ENCODE results near the gene JUN.
"Not testable (repeated sequence)": the region's sequence is repeated elsewhere in the genome, so short reads cannot be mapped to it uniquely, and the experiment has no call there.

JUN gene

GRCh38 chr1:58808077-58808476, 24.2 kb upstream of the JUN start:
- no peak for DNase-seq (ENCODE audit: low read depth, low spot score)

GRCh38 chr1:58805716-58806571, 22.1 kb upstream of the JUN start:
- DNase-seq (ENCODE audit: low read depth, low spot score) = no peak

- DNase-seq (ENCODE audit: low read depth, low spot score) = no peak
These were observed 21.2 kb upstream of the JUN start for GRCh38 chr1:58804853-58805565.

- DNase-seq (ENCODE audit: low read depth, low spot score) = no peak
These were observed 20.0 kb upstream of the JUN start for GRCh38 chr1:58803858-58804257.

- DNase-seq (ENCODE audit: low read depth, low spot score) = no peak
These were observed 19.0 kb upstream of the JUN start for GRCh38 chr1:58802640-58803399.

- not testable (repeated sequence) for DNase-seq (ENCODE audit: low read depth, low spot score)
These were observed 17.4 kb upstream of the JUN start for GRCh38 chr1:58801286-58801685.

GRCh38 chr1:58799650-58800049, 15.8 kb upstream of the JUN start:
- no peak for DNase-seq (ENCODE audit: low read depth, low spot score)

- DNase-seq (ENCODE audit: low read depth, low spot score) = no peak
These were observed 15.1 kb upstream of the JUN start for GRCh38 chr1:58798910-58799442.

GRCh38 chr1:58796416-58796815, 12.6 kb upstream of the JUN start:
- no peak for DNase-seq (ENCODE audit: low read depth, low spot score)

- no peak for DNase-seq (ENCODE audit: low read depth, low spot score)
These were observed 10.7 kb upstream of the JUN start for GRCh38 chr1:58794585-58794984.

GRCh38 chr1:58792846-58793245, 9.0 kb upstream of the JUN start:
- DNase-seq (ENCODE audit: low read depth, low spot score) = no peak

GRCh38 chr1:58791106-58791505, 7.3 kb upstream of the JUN start:
- no peak for DNase-seq (ENCODE audit: low read depth, low spot score)

GRCh38 chr1:58789996-58790660, 6.3 kb upstream of the JUN start:
- no peak for DNase-seq (ENCODE audit: low read depth, low spot score)

GRCh38 chr1:58789322-58789856, 5.5 kb upstream of the JUN start:
- DNase-seq (ENCODE audit: low read depth, low spot score) = no peak

GRCh38 chr1:58788259-58788658, 4.4 kb upstream of the JUN start:
- DNase-seq (ENCODE audit: low read depth, low spot score) = no peak

GRCh38 chr1:58786927-58787245, 3.0 kb upstream of the JUN start:
- DNase-seq (ENCODE audit: low read depth, low spot score) = no peak

- DNase-seq (ENCODE audit: low read depth, low spot score) = no peak
These were observed 2.5 kb upstream of the JUN start for GRCh38 chr1:58786184-58786926.

GRCh38 chr1:58785442-58786058, 1.7 kb upstream of the JUN start:
- no peak for DNase-seq (ENCODE audit: low read depth, low spot score)

GRCh38 chr1:58784758-58785441, 1.1 kb upstream of the JUN start:
- no peak for DNase-seq (ENCODE audit: low read depth, low spot score)
